ENCODE measurements around the gene NTM.

NTM gene

GRCh38 chr11:131447898-131448297 is 77.5 kb downstream of the NTM start:
- H3K4me1 ChIP-seq (ENCODE audit: insufficient read depth, poor library complexity, severe bottlenecking), result no peaks in the 10 kb centered on the region
- DNase-seq (ENCODE audit: low spot score) (no peak), ATAC-seq (ENCODE audit: low read depth) (no peak)
- no peak overlapping the region for H3K27ac ChIP-seq (ENCODE audit: poor library complexity, severe bottlenecking)
- H3K36me3 ChIP-seq (ENCODE audit: low read depth), result no peaks in the 10 kb centered on the region
- TF ChIP-seq, protein P1, sequence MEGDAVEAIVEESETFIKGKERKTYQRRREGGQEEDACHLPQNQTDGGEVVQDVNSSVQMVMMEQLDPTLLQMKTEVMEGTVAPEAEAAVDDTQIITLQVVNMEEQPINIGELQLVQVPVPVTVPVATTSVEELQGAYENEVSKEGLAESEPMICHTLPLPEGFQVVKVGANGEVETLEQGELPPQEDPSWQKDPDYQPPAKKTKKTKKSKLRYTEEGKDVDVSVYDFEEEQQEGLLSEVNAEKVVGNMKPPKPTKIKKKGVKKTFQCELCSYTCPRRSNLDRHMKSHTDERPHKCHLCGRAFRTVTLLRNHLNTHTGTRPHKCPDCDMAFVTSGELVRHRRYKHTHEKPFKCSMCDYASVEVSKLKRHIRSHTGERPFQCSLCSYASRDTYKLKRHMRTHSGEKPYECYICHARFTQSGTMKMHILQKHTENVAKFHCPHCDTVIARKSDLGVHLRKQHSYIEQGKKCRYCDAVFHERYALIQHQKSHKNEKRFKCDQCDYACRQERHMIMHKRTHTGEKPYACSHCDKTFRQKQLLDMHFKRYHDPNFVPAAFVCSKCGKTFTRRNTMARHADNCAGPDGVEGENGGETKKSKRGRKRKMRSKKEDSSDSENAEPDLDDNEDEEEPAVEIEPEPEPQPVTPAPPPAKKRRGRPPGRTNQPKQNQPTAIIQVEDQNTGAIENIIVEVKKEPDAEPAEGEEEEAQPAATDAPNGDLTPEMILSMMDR (IDR thresholded peaks at IDR 0.05; ENCODE audit: poor library complexity, severe bottlenecking), result no peak
- H3K4me3 ChIP-seq (ENCODE audit: severe bottlenecking), result no peak overlapping the region
- peaks cover 2% of the 10 kb centered on the region for H3K27me3 ChIP-seq (ENCODE audit: insufficient read depth, poor library complexity, severe bottlenecking)
- no peaks in the 10 kb centered on the region for H3K9me3 ChIP-seq (ENCODE audit: severe bottlenecking)

GRCh38 chr11:131449036-131450019 is 78.9 kb downstream of the NTM start:
- no peaks in the 10 kb centered on the region for H3K9me3 ChIP-seq (ENCODE audit: severe bottlenecking)
- ATAC-seq (ENCODE audit: low read depth), result no peak
- no peak overlapping the region for H3K4me3 ChIP-seq (ENCODE audit: severe bottlenecking)
- no peak for DNase-seq (ENCODE audit: low spot score)
- TF ChIP-seq, protein P1 (IDR thresholded peaks at IDR 0.05; ENCODE audit: poor library complexity, severe bottlenecking), result no peak
- no peaks in the 10 kb centered on the region for H3K36me3 ChIP-seq (ENCODE audit: low read depth)
- no peak overlapping the region for H3K27ac ChIP-seq (ENCODE audit: poor library complexity, severe bottlenecking)
- H3K27me3 ChIP-seq (ENCODE audit: insufficient read depth, poor library complexity, severe bottlenecking), result no peaks in the 10 kb centered on the region
- no peaks in the 10 kb centered on the region for H3K4me1 ChIP-seq (ENCODE audit: insufficient read depth, poor library complexity, severe bottlenecking)

GRCh38 chr11:131454490-131454889 is 84.1 kb downstream of the NTM start:
- no peaks in the 10 kb centered on the region for H3K4me1 ChIP-seq (ENCODE audit: insufficient read depth, poor library complexity, severe bottlenecking)
- no peaks in the 10 kb centered on the region for H3K36me3 ChIP-seq (ENCODE audit: low read depth)
- H3K9me3 ChIP-seq (ENCODE audit: severe bottlenecking), result no peaks in the 10 kb centered on the region
- TF ChIP-seq, protein P1 (IDR thresholded peaks at IDR 0.05; ENCODE audit: poor library complexity, severe bottlenecking), result no peak
- DNase-seq (ENCODE audit: low spot score), result no peak
- H3K27me3 ChIP-seq (ENCODE audit: insufficient read depth, poor library complexity, severe bottlenecking), result no peaks in the 10 kb centered on the region
- no peak for ATAC-seq (ENCODE audit: low read depth)
- no peak overlapping the region for H3K4me3 ChIP-seq (ENCODE audit: severe bottlenecking)
- no peak overlapping the region for H3K27ac ChIP-seq (ENCODE audit: poor library complexity, severe bottlenecking)

DNA sequence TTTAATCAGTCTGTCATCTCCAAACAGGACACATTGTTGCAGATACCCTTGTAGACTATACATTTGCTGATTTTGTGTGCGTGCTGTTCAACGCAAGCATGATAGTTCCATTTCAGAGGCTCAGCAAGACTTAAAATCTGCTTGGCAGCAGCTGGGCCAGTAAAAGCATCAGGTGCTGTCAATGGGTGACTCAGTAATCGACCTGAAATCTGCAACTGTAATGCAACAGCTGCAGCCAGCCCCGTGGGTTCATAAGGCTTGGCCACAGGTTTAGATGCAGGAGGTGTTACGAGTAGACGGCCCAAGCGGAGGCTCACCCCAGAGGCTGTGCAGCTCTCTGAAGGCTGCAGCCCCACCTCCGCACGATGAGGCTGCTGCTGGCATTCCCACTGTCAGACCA is 84.6 kb downstream of the NTM start:
- Histone ChIP-seq H3K9me3 (ENCODE audit: severe bottlenecking) (no peaks in the 10 kb centered on the region), H3K4me3 (ENCODE audit: severe bottlenecking) (no peak overlapping the region), H3K27ac (ENCODE audit: poor library complexity, severe bottlenecking) (no peak overlapping the region), H3K4me1 (ENCODE audit: insufficient read depth, poor library complexity, severe bottlenecking) (no peaks in the 10 kb centered on the region), H3K27me3 (ENCODE audit: insufficient read depth, poor library complexity, severe bottlenecking) (no peaks in the 10 kb centered on the region), H3K36me3 (ENCODE audit: low read depth) (no peaks in the 10 kb centered on the region)
- DNase-seq (ENCODE audit: low spot score) (no peak), ATAC-seq (ENCODE audit: low read depth) (no peak)
- TF ChIP-seq, protein P1 (IDR thresholded peaks at IDR 0.05; ENCODE audit: poor library complexity, severe bottlenecking), result no peak
